Mucosa of descending colon (tissue), 3 donors: Measurements from ENCODE around the gene ALDH18A1. TPM values are rescaled to one million over a fixed set of nuclear protein-coding genes. Genes with fewer than 3 reads are reported as not detected.
A peak's percentile ranks its signal among the peaks of the same experiment; 100 is the strongest.

Source experiments
- ATAC-seq: fragments of 200-7000 bp; cut with Tn5 transposase; one replicate; pipeline ENCODE4 v1.9.1; 2020; ENCODE audit warnings: mild to moderate bottlenecking, moderate library complexity
- DNase-seq, 3 donors: peaks; one replicate each; pipeline ENCODE4 v3.0.0-alpha.2; 2020
- H3K36me3 ChIP-seq: fragments of 200-600 bp; one replicate; pipeline ENCODE4 v1.8.0; 2021; ENCODE audit warnings: low read depth, mild to moderate bottlenecking
- H3K4me1 ChIP-seq: fragments of 200-600 bp; one replicate; pipeline ENCODE4 v1.8.0; 2021; ENCODE audit warnings: low read depth, mild to moderate bottlenecking
- H3K4me3 ChIP-seq: fragments of 200-600 bp; one replicate; pipeline ENCODE4 v1.8.0; 2021; ENCODE audit warnings: mild to moderate bottlenecking
- H3K9me3 ChIP-seq: fragments of 200-600 bp; one replicate; pipeline ENCODE4 v1.8.0; 2021; ENCODE audit warnings: mild to moderate bottlenecking
- intact Hi-C, 2 donors: fragments of 100-400 bp; cut with DNase I in 1 of 2; cut with micrococcal nuclease in 1 of 2; formaldehyde crosslinking; loops; one replicate each; pipeline versions ENCODE4 v1.11.0 to v1.11.1; 2022; cut with DNase I, micrococcal nuclease
- total RNA-seq, 3 donors: library from RNA; stranded (reverse); fragmentation: NEBNext Ultra II Directional in 2 of 3; extraction: Animal tissue kit (Norgen Biotek cat#: 25700) in 2 of 3; gene quantifications; one replicate each; pipeline versions ENCODE4 v1.2.1 to v1.2.4, GENCODE V29; 2021 to 2023
- TF ChIP-seq, protein P1 (sequence below): fragments of 200-600 bp; IDR thresholded peaks from one replicate; pipeline ENCODE4 v1.8.0; 2022; ENCODE audit warnings: antibody characterized with exemption, mild to moderate bottlenecking
- donor health status: DM: no; HTN: no; CAD: no; lungs with moderate emphysema.
- donor health status: DM: no; HTN: no; CAD: no.
- donor health status: DM: no; HTN: yes; CAD: no.

The ALDH18A1 gene
- total RNA-seq, 3 donors from 2014 or later: 85.6 to 230 (median 101) TPM

DNA sequence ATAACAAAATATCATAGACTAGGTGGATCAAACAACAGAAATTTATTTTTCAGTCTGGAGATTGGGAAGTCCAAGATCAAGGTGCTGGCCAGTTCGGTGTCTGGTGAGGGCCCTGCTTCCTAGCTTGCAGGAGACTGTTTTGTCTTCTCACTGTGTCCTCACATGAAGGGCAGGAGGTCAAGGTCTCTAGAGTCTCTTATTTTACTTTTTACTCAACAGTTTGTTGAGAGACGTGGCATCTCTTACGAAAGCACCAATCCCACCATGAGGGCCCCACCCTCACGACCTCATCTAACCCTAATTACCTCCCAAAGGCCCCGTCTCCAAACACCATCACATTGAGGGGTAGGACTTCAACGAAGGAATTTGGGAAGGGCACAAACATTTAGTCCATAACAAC is 54.1 kb downstream of the ALDH18A1 start:
- H3K9me3 ChIP-seq: no peaks in the 10 kb centered on the region
- H3K36me3 ChIP-seq: no peaks in the 10 kb centered on the region
- DNase-seq: no peak
- ATAC-seq: no peak
- H3K4me1 ChIP-seq: peaks cover 8% of the 10 kb centered on the region
- TF ChIP-seq, protein P1, sequence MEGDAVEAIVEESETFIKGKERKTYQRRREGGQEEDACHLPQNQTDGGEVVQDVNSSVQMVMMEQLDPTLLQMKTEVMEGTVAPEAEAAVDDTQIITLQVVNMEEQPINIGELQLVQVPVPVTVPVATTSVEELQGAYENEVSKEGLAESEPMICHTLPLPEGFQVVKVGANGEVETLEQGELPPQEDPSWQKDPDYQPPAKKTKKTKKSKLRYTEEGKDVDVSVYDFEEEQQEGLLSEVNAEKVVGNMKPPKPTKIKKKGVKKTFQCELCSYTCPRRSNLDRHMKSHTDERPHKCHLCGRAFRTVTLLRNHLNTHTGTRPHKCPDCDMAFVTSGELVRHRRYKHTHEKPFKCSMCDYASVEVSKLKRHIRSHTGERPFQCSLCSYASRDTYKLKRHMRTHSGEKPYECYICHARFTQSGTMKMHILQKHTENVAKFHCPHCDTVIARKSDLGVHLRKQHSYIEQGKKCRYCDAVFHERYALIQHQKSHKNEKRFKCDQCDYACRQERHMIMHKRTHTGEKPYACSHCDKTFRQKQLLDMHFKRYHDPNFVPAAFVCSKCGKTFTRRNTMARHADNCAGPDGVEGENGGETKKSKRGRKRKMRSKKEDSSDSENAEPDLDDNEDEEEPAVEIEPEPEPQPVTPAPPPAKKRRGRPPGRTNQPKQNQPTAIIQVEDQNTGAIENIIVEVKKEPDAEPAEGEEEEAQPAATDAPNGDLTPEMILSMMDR: no peak
- intact Hi-C loops: loop anchor here in 1 of 2 donors (10.0 kb wide), 2 partner anchors 168 to 228 kb away; no protein-coding TSS in a partner anchor
- no peak overlapping the region for H3K4me3 ChIP-seq

DNA sequence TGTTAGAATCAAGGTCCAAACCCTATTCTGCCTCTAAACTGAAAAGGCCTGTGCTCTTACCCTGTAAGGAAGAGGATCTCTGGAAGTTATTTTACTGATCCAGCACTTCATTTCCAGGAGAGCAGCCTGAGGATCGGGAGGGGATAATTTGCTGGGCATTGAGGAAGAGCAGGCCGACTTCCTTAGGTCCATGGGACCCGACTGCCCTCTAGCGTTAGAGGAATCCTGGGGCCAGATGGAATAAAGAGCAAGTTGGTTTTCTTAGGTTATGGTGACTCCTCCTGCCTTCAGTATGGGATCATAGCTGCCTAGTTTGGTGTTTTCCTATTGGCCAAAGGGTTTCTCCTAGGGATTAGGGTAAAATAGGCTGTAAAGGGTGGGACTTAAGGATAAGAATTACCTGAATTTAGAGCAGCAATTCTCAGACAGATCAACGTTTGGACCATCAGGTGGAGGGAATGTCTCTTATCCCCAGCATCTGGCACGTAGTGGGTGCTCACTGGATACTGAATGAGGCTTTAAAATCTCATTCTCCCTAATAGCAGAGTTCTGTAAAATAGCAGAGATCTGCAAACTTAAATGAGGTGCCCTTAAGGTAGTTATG is 55.3 kb downstream of the ALDH18A1 start:
- no peaks in the 10 kb centered on the region for H3K9me3 ChIP-seq
- no peak overlapping the region for H3K4me3 ChIP-seq
- TF ChIP-seq, protein P1: peak; percentile 67
- DNase-seq: peak in 2 of 3 donors; percentile 81 to 94
- peaks cover 8% of the 10 kb centered on the region for H3K4me1 ChIP-seq
- intact Hi-C loops: loop anchor here (2.0 to 10.0 kb wide), 3 partner anchors 166 to 226 kb away; no protein-coding TSS in a partner anchor
- ATAC-seq: peak; percentile 98
- H3K36me3 ChIP-seq: no peaks in the 10 kb centered on the region

DNA sequence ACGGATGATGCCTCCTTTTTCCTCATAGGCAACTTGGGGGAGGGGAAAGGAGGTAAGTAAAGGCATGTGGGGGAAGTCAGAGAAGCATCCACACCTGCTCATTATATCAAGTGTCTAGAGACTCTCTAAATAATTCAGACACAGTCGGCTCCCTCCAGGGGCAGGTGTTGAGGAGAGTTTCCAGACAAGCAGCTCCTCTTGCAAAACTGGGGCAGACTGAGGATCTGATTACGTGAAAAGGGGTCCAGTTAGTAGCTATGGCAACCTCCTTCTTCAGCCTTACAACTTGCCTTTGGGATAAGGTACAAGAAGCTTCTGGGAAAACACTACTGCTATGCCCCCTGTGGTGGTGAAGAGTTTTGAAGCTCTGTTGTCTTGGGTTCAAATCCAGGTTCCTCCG is 56.4 kb downstream of the ALDH18A1 start:
- Histone ChIP-seq H3K9me3 (no peaks in the 10 kb centered on the region), H3K36me3 (no peaks in the 10 kb centered on the region), H3K4me1 (peaks cover 8% of the 10 kb centered on the region), H3K4me3 (no peak overlapping the region)
- ATAC-seq (no peak), DNase-seq (no peak)
- TF ChIP-seq, protein P1: no peak
- intact Hi-C loops: loop anchor here (2.0 to 10.0 kb wide), 3 partner anchors 165 to 225 kb away; no protein-coding TSS in a partner anchor

DNA sequence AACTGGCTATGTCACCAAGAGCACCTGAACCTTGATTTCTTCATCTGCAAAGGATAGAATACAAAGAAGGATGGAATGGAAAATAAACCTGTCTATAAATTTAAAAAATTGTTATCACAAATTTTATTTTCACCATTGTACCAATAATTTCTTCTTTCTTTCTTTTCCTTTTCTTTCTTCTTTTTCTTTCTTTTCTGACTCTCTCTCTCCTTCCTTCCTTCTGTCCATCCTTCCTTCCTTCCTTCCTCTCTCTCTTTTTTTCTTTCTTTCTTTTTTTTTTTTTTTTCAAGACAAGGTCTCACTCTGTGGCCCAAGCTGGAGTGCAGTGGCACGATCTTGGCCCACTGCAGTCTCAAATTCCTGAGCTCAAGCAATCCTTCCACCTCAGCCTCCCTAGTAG is 58.7 kb downstream of the ALDH18A1 start:
- DNase-seq (no peak), ATAC-seq (no peak)
- Histone ChIP-seq H3K4me3 (no peak overlapping the region), H3K9me3 (no peaks in the 10 kb centered on the region), H3K4me1 (peaks cover 8% of the 10 kb centered on the region), H3K36me3 (no peaks in the 10 kb centered on the region)
- TF ChIP-seq, protein P1: no peak
- intact Hi-C loops: no loop called here

DNA sequence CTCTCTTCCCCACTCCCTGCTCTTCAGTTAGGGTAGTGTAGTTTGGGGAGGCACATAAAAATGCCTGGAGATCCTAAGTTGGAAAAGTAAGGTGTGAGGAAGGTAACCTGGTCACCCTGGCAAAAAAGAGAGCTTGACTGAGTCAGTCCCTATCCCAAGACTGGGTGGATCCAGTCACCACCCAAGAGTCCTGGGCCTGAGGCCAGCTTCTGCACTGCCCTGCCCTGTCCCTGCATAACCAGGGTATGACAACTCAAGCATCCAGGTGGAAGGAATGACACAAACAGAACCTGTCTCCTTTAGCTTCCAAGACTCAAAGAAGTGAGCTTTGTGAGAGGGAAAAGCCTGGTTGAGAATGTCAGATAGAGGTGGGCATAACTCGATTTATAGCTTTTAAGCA is 68.5 kb downstream of the ALDH18A1 start:
- TF ChIP-seq, protein P1: no peak
- intact Hi-C loops: no loop called here
- Histone ChIP-seq H3K36me3 (no peaks in the 10 kb centered on the region), H3K9me3 (no peaks in the 10 kb centered on the region), H3K4me1 (no peaks in the 10 kb centered on the region), H3K4me3 (no peak overlapping the region)
- ATAC-seq: peak; percentile 90
- peak in 2 of 3 donors; percentile 28 to 51 for DNase-seq
